Effector memory CD4-positive, alpha-beta T cell (primary cell): Measurements from ENCODE around the gene DLGAP4.

Experiments
- DNase-seq, 3 donors: peaks; one replicate each; pipeline ENCODE4 v3.0.0-alpha.2; 2020
- H3K27ac ChIP-seq: 2 replicates; pipeline ENCODE4 v1.7.0; 2013; ENCODE audit warnings: mild to moderate bottlenecking, low read length, moderate library complexity; ENCODE audit not compliant: insufficient read depth, poor library complexity, severe bottlenecking
- H3K27me3 ChIP-seq: replicated peaks from 2 replicates; pipeline ENCODE4 v1.7.0; 2013; ENCODE audit warnings: mild to moderate bottlenecking, low read length; ENCODE audit not compliant: insufficient read depth, control insufficient read depth, poor library complexity, severe bottlenecking
- H3K36me3 ChIP-seq: 2 replicates; pipeline ENCODE4 v1.7.0; 2013; ENCODE audit warnings: mild to moderate bottlenecking, low read length, moderate library complexity; ENCODE audit not compliant: control insufficient read depth, insufficient read depth
- H3K4me1 ChIP-seq: 2 replicates; pipeline ENCODE4 v1.7.0; 2013; ENCODE audit warnings: low read length, mild to moderate bottlenecking; ENCODE audit not compliant: control insufficient read depth, insufficient read depth, poor library complexity, severe bottlenecking
- H3K4me3 ChIP-seq: 2 replicates; pipeline ENCODE4 v1.7.0; 2013; ENCODE audit warnings: low read length, low read depth, mild to moderate bottlenecking; ENCODE audit not compliant: insufficient read depth, poor library complexity, severe bottlenecking
- H3K9me3 ChIP-seq: 2 replicates; pipeline ENCODE4 v1.7.0; 2013; ENCODE audit warnings: mild to moderate bottlenecking, low read length, moderate library complexity; ENCODE audit not compliant: control insufficient read depth

The DLGAP4 gene

GRCh38 chr20:36544134-36545018 is 238.2 kb downstream of the DLGAP4 start:
- H3K36me3 ChIP-seq = no peaks in the 10 kb centered on the region
- H3K4me3 ChIP-seq = no peak overlapping the region
- H3K9me3 ChIP-seq = no peaks in the 10 kb centered on the region
- DNase-seq = no peak
- no peak overlapping the region for H3K27ac ChIP-seq
- H3K27me3 ChIP-seq = peaks cover 10% of the 10 kb centered on the region
- peaks cover 4% of the 10 kb centered on the region for H3K4me1 ChIP-seq

GRCh38 chr20:36546111-36546736 is 240.1 kb downstream of the DLGAP4 start:
- H3K36me3 ChIP-seq = no peaks in the 10 kb centered on the region
- DNase-seq = no peak
- H3K4me3 ChIP-seq = no peak overlapping the region
- no peaks in the 10 kb centered on the region for H3K9me3 ChIP-seq
- H3K4me1 ChIP-seq = peaks cover 2% of the 10 kb centered on the region
- H3K27ac ChIP-seq = no peak overlapping the region
- H3K27me3 ChIP-seq = peaks cover 5% of the 10 kb centered on the region

GRCh38 chr20:36547186-36548005 is 241.3 kb downstream of the DLGAP4 start:
- no peaks in the 10 kb centered on the region for H3K4me1 ChIP-seq
- no peak overlapping the region for H3K27ac ChIP-seq
- no peaks in the 10 kb centered on the region for H3K9me3 ChIP-seq
- no peaks in the 10 kb centered on the region for H3K36me3 ChIP-seq
- H3K27me3 ChIP-seq = no peaks in the 10 kb centered on the region
- H3K4me3 ChIP-seq = no peak overlapping the region
- no peak for DNase-seq

GRCh38 chr20:36548006-36548315 is 241.8 kb downstream of the DLGAP4 start:
- H3K9me3 ChIP-seq = no peaks in the 10 kb centered on the region
- no peak overlapping the region for H3K4me3 ChIP-seq
- no peak overlapping the region for H3K27ac ChIP-seq
- H3K27me3 ChIP-seq = no peaks in the 10 kb centered on the region
- no peaks in the 10 kb centered on the region for H3K4me1 ChIP-seq
- no peaks in the 10 kb centered on the region for H3K36me3 ChIP-seq
- DNase-seq = no peak

GRCh38 chr20:36548704-36549627 is 242.8 kb downstream of the DLGAP4 start:
- DNase-seq = no peak
- Histone ChIP-seq H3K27ac (no peak overlapping the region), H3K4me1 (no peaks in the 10 kb centered on the region), H3K4me3 (no peak overlapping the region), H3K9me3 (no peaks in the 10 kb centered on the region), H3K36me3 (no peaks in the 10 kb centered on the region), H3K27me3 (no peaks in the 10 kb centered on the region)

GRCh38 chr20:36549628-36549941 is 243.4 kb downstream of the DLGAP4 start:
- H3K9me3 ChIP-seq = no peaks in the 10 kb centered on the region
- H3K4me3 ChIP-seq = no peak overlapping the region
- H3K27me3 ChIP-seq = no peaks in the 10 kb centered on the region
- no peak for DNase-seq
- H3K36me3 ChIP-seq = no peaks in the 10 kb centered on the region
- no peaks in the 10 kb centered on the region for H3K4me1 ChIP-seq
- H3K27ac ChIP-seq = no peak overlapping the region

GRCh38 chr20:36549942-36550789 is 244.0 kb downstream of the DLGAP4 start:
- Histone ChIP-seq H3K27ac (no peak overlapping the region), H3K27me3 (no peaks in the 10 kb centered on the region), H3K4me3 (no peak overlapping the region), H3K4me1 (no peaks in the 10 kb centered on the region), H3K36me3 (no peaks in the 10 kb centered on the region), H3K9me3 (no peaks in the 10 kb centered on the region)
- no peak for DNase-seq

GRCh38 chr20:36550790-36551299 is 244.7 kb downstream of the DLGAP4 start:
- H3K36me3 ChIP-seq = no peaks in the 10 kb centered on the region
- H3K9me3 ChIP-seq = no peaks in the 10 kb centered on the region
- no peaks in the 10 kb centered on the region for H3K27me3 ChIP-seq
- no peak overlapping the region for H3K4me3 ChIP-seq
- H3K4me1 ChIP-seq = no peaks in the 10 kb centered on the region
- no peak for DNase-seq
- no peak overlapping the region for H3K27ac ChIP-seq

GRCh38 chr20:36555248-36555647 is 249.1 kb downstream of the DLGAP4 start:
- H3K4me1 ChIP-seq = peaks cover 5% of the 10 kb centered on the region
- H3K36me3 ChIP-seq = no peaks in the 10 kb centered on the region
- H3K27ac ChIP-seq = no peak overlapping the region
- no peaks in the 10 kb centered on the region for H3K9me3 ChIP-seq
- no peak overlapping the region for H3K4me3 ChIP-seq
- H3K27me3 ChIP-seq = no peaks in the 10 kb centered on the region
- DNase-seq = no peak
